HepG2 (cell line): Measurements from ENCODE around the gene COA1. TPM values are rescaled to one million over a fixed set of nuclear protein-coding genes. Genes with fewer than 3 reads are reported as not detected.
"Not testable (repeated sequence)": the region's sequence is repeated elsewhere in the genome, so short reads cannot be mapped to it uniquely, and the experiment has no call there.

Experiments
- ATAC-seq: fragments of 200-7000 bp; cut with Tn5 transposase; 3 replicates; pipeline ENCODE4 v1.9.1; 2020; ENCODE audit warnings: mild to moderate bottlenecking, moderate library complexity
- BruUV-seq: library from RNA; stranded (reverse); fragments of 400-500 nt; replicated peaks from 2 replicates; lab custom pipeline; 2021; lab: Mats Ljungman, UMichigan
- CTCF ChIA-PET: fragments of 300-600 bp; formaldehyde crosslinking; extraction: SDS; loops from one replicate; lab custom pipeline; 2021; ENCODE audit warnings: low total read pairs, inconsistent platforms, low intra/inter-chr PET ratio; lab: Yijun Ruan, JAX
- POLR2A ChIA-PET: fragments of 350-600 bp; sonication (Branson Sonifier 250); formaldehyde crosslinking; loops from one replicate; lab custom pipeline; 2020; ENCODE audit warnings: antibody characterized with exemption, inconsistent platforms; lab: Yijun Ruan, JAX
- DNase-seq: peaks from one replicate; pipeline ENCODE4 v3.0.0-alpha.2; 2015; ENCODE audit warnings: low spot score
- FAIRE-seq: peaks from 3 replicates; lab custom pipeline; 2011; peaks lifted over from hg19 to GRCh38; lab: Jason Lieb, UNC
- H2AFZ ChIP-seq: one replicate; pipeline ENCODE4 v1.6.1; 2011; ENCODE audit warnings: low read length, inconsistent platforms
- H3K27ac ChIP-seq: fragments of 300-600 bp; 3 replicates; pipeline ENCODE4 v1.8.0; 2011; ENCODE audit warnings: mixed run types, mild to moderate bottlenecking, mixed read lengths, low read length, inconsistent platforms; ENCODE audit not compliant: insufficient read depth; ENCODE audit errors: extremely low read length
- H3K27me3 ChIP-seq, 2 experiments: fragments of 200-600 bp in 1 of 2; 2 replicates in 1 of 2; 3 replicates in 1 of 2; pipeline versions ENCODE4 v1.6.0 to v1.8.0; 2011; ENCODE audit warnings: low read length in 2 of 2, mild to moderate bottlenecking in 2 of 2, moderate library complexity in 2 of 2, inconsistent platforms in 1 of 2; ENCODE audit not compliant: insufficient read depth in 2 of 2, control insufficient read depth in 1 of 2
- H3K36me3 ChIP-seq, 2 experiments: fragments of 200-600 bp in 1 of 2; replicated peaks in 1 of 2; 2 replicates in 1 of 2; 3 replicates in 1 of 2; pipeline versions ENCODE4 v1.5.1 to v1.8.0; 2011; ENCODE audit warnings: low read length in 2 of 2, inconsistent platforms in 1 of 2; ENCODE audit not compliant: insufficient read depth in 2 of 2, control insufficient read depth in 1 of 2
- H3K4me1 ChIP-seq: 2 replicates; pipeline ENCODE4 v1.5.1; 2012; ENCODE audit warnings: low read length, inconsistent platforms; ENCODE audit not compliant: insufficient read depth
- H3K4me2 ChIP-seq: 2 replicates; pipeline ENCODE4 v1.6.0; 2011; ENCODE audit warnings: low read depth, low read length, inconsistent platforms
- H3K4me3 ChIP-seq, 3 experiments: fragments of 200-600 bp in 1 of 3; sonication (generic), shearing (Covaris generic) in 1 of 3; replicated peaks in 1 of 3; 2 replicates each; pipeline ENCODE4 v1.5.1; 2011 to 2016; ENCODE audit warnings: low read length in 3 of 3, inconsistent platforms in 2 of 3, low read depth in 2 of 3, mild to moderate bottlenecking in 2 of 3, control low read depth in 1 of 3, mixed read lengths in 1 of 3; ENCODE audit not compliant: insufficient read depth in 1 of 3
- H3K79me2 ChIP-seq: one replicate; pipeline ENCODE4 v1.6.1; 2011; ENCODE audit warnings: low read length, inconsistent platforms; ENCODE audit not compliant: insufficient read depth
- H3K9ac ChIP-seq: 2 replicates; pipeline ENCODE4 v1.6.0; 2011; ENCODE audit warnings: mild to moderate bottlenecking, low read depth, low read length, inconsistent platforms; ENCODE audit not compliant: insufficient read depth
- H3K9me3 ChIP-seq: 2 replicates; pipeline ENCODE4 v1.5.1; 2012; ENCODE audit warnings: mild to moderate bottlenecking, low read length
- H4K20me1 ChIP-seq: 2 replicates; pipeline ENCODE4 v1.6.0; 2011; ENCODE audit warnings: inconsistent platforms, mild to moderate bottlenecking, low read length, moderate library complexity; ENCODE audit not compliant: insufficient read depth
- CHCHD3 ChIP-seq: sonication (generic); formaldehyde crosslinking; IDR thresholded peaks from 2 replicates; pipeline ENCODE4 v1.8.0; 2022; ENCODE audit warnings: mild to moderate bottlenecking, missing genetic modification reagents, moderate library complexity
- NR3C1 ChIP-seq: sonication (generic); formaldehyde crosslinking; IDR thresholded peaks from 2 replicates; pipeline ENCODE4 v1.4.0; 2020; ENCODE audit warnings: missing genetic modification reagents
- PBX3 ChIP-seq: sonication (generic); formaldehyde crosslinking; IDR thresholded peaks from 2 replicates; pipeline ENCODE4 v1.8.1; 2023; ENCODE audit warnings: missing genetic modification reagents, inconsistent platforms, borderline replicate concordance
- PREB ChIP-seq: sonication (generic); formaldehyde crosslinking; IDR thresholded peaks from 2 replicates; pipeline ENCODE4 v1.4.0; 2020; ENCODE audit warnings: missing genetic modification reagents
- RARA ChIP-seq: IDR thresholded peaks from 2 replicates; pipeline ENCODE4 v1.6.1; 2016; ENCODE audit warnings: missing genetic modification reagents, missing compliant biosample characterization
- WGBS: methylation state at CpG from one replicate; pipeline ENCODE4 v1.1.6; 2017; ENCODE audit warnings: low lambda C conversion rate; 5-methylcytosine and 5-hydroxymethylcytosine counted together
- in situ Hi-C: cut with HindIII; loops from 2 replicates; pipeline ENCODE4 v1.10.0; 2017; ENCODE audit warnings: low pct_unique_long_range_greater_than_20kb; ENCODE audit not compliant: extremely low pct_ligation_motif_present
- intact Hi-C: fragments of 100-400 bp; cut with micrococcal nuclease; formaldehyde crosslinking; loops from one replicate; pipeline ENCODE4 v1.10.0; 2022; ENCODE audit not compliant: unreplicated experiment
- polyA plus RNA-seq, 8 experiments: library from polyadenylated mRNA; depleted of rRNA in 3 of 8; stranded (reverse) in 7 of 8; unstranded in 1 of 8; fragments of >200 nt; fragmentation: Illumina TruSeq in 4 of 8; extraction: Trizol in 4 of 8; gene quantifications; 2 replicates each; pipeline versions ENCODE4 v1.2.1 to v1.2.3, GENCODE V29; 2011 to 2016; ENCODE audit warnings: low read depth in 4 of 8, missing spikeins in 1 of 8, mixed read lengths in 1 of 8; ENCODE audit not compliant: insufficient read depth in 1 of 8
- total RNA-seq, 5 experiments: library from RNA; depleted of rRNA; stranded (reverse); fragments of >200 nt; fragmentation: Illumina TruSeq; extraction: Trizol; gene quantifications; 2 replicates each; pipeline ENCODE4 v1.2.3, GENCODE V29; 2016; ENCODE audit warnings: low read depth in 1 of 5

The COA1 gene
- total and polyA plus RNA-seq, 2 of the 13 experiments (the other 11 are each of a cell fraction or from before 2014, with no cell fraction given) = 33.2 to 65.7 TPM

GRCh38 chr7:43721193-43721806 lies 8.0 kb downstream of the COA1 start (continued):
- TF ChIP-seq CHCHD3 (CRISPR knock-in tag) = no peak

GRCh38 chr7:43716598-43716997 lies 12.7 kb downstream of the COA1 start:
- Histone ChIP-seq H3K27me3 (no peaks in the 10 kb centered on the region), H3K4me2 (no peak overlapping the region), H3K27ac (no peak overlapping the region), H3K4me3 (no peak overlapping the region), H3K79me2 (peaks cover 84% of the 10 kb centered on the region), H3K9ac (no peak overlapping the region), H3K36me3 (peaks cover 0 to 2% of the 10 kb centered on the region in 2 experiments; a peak in 1 of 5 replicates), H3K9me3 (no peaks in the 10 kb centered on the region), H4K20me1 (peaks cover 9% of the 10 kb centered on the region; the same call in 1 of the 2 replicates), H3K4me1 (peaks cover 11% of the 10 kb centered on the region)
- CTCF ChIA-PET = no interaction called here
- intact Hi-C loops = no loop called here
- in situ Hi-C loops = loop anchor here (25.0 kb wide), 1 partner anchor 254 kb away; no protein-coding TSS in a partner anchor
- ATAC-seq = no peak
- no TSS peak for BruUV-seq
- no peak for DNase-seq
- FAIRE-seq = no peak
- POLR2A ChIA-PET = interaction anchor here (0.9 kb wide), 2 partner anchors 13 to 134 kb away, joined by 3 read pairs; partner anchors contain the start of genes COA1 and STK17A
- TF ChIP-seq RARA (CRISPR knock-in tag) (no peak), PREB (CRISPR knock-in tag) (no peak), NR3C1 (CRISPR knock-in tag) (no peak), PBX3 (CRISPR knock-in tag) (no peak)
- TF ChIP-seq, all 625 proteins: peak for 0
- H2AFZ ChIP-seq = no peak overlapping the region
- WGBS = 63% methylated on average over 2 of the region's 2 CpGs

GRCh38 chr7:43715966-43716365 lies 13.4 kb downstream of the COA1 start:
- H4K20me1 ChIP-seq, H3K36me3 ChIP-seq, intact Hi-C loops, H3K9me3 ChIP-seq, H3K27me3 ChIP-seq, H3K4me2 ChIP-seq, BruUV-seq, H3K9ac ChIP-seq, CTCF ChIA-PET, ATAC-seq, FAIRE-seq, DNase-seq, H3K4me3 ChIP-seq, H3K27ac ChIP-seq, H2AFZ ChIP-seq: not testable (repeated sequence)
- in situ Hi-C loops = loop anchor here (25.0 kb wide), 1 partner anchor 254 kb away; no protein-coding TSS in a partner anchor
- Histone ChIP-seq H3K79me2 (peaks cover 84% of the 10 kb centered on the region), H3K4me1 (peaks cover 11% of the 10 kb centered on the region)
- POLR2A ChIA-PET = interaction anchor here (0.9 kb wide), 1 partner anchor 133 kb away, joined by 3 read pairs; the partner anchor contains the start of gene STK17A
- WGBS = 94% methylated on average over 2 of the region's 2 CpGs
